Astrocyte of the cerebellum (primary cell): ENCODE data around the gene EXOC1.

Source experiments
- DNase-seq: peaks from one replicate; pipeline ENCODE4 v3.0.0-alpha.2; 2011; ENCODE audit warnings: low read depth
- H3K4me3 ChIP-seq: 2 replicates; pipeline ENCODE4 v1.5.1; 2011; ENCODE audit warnings: mild to moderate bottlenecking, low read depth, low read length, moderate library complexity
- CTCF ChIP-seq: IDR thresholded peaks from 2 replicates; pipeline ENCODE4 v1.5.1; 2012; ENCODE audit warnings: low read length, low read depth, moderate library complexity, mild to moderate bottlenecking; ENCODE audit errors: missing control alignments
- in situ Hi-C: cut with HindIII; loops from 2 replicates; pipeline ENCODE4 v1.10.0; 2017; ENCODE audit warnings: low sequenced_read_pairs

Gene EXOC1

GRCh38 chr4:55820279-55820678 is 33.2 kb upstream of the EXOC1 start:
- TF ChIP-seq CTCF = no peak
- in situ Hi-C loops = no loop called here
- H3K4me3 ChIP-seq = no peak overlapping the region
- DNase-seq = no peak

- no peak for DNase-seq
- in situ Hi-C loops = no loop called here
- H3K4me3 ChIP-seq = no peak overlapping the region
- no peak for TF ChIP-seq CTCF
Measured at GRCh38 chr4:55822329-55822728, 31.1 kb upstream of the EXOC1 start.

GRCh38 chr4:55824865-55825264 is 28.6 kb upstream of the EXOC1 start:
- in situ Hi-C loops = no loop called here
- DNase-seq = no peak
- H3K4me3 ChIP-seq = no peak overlapping the region
- no peak for TF ChIP-seq CTCF

GRCh38 chr4:55826986-55827385 is 26.5 kb upstream of the EXOC1 start:
- in situ Hi-C loops = no loop called here
- no peak for DNase-seq
- H3K4me3 ChIP-seq = no peak overlapping the region
- TF ChIP-seq CTCF = no peak

GRCh38 chr4:55827582-55827981 is 25.9 kb upstream of the EXOC1 start:
- no peak for TF ChIP-seq CTCF
- DNase-seq = no peak
- H3K4me3 ChIP-seq = no peak overlapping the region
- in situ Hi-C loops = no loop called here

- no peak overlapping the region for H3K4me3 ChIP-seq
- no peak for TF ChIP-seq CTCF
- no peak for DNase-seq
- in situ Hi-C loops = no loop called here
Measured at GRCh38 chr4:55830048-55830447, 23.4 kb upstream of the EXOC1 start.

- in situ Hi-C loops = no loop called here
- no peak for DNase-seq
- no peak for TF ChIP-seq CTCF
Measured at GRCh38 chr4:55830716-55831115, 22.7 kb upstream of the EXOC1 start.

More at GRCh38 chr4:55830716-55831115, 22.7 kb upstream of the EXOC1 start:
- H3K4me3 ChIP-seq = no peak overlapping the region
